Activated CD8-positive, alpha-beta T cell treated with anti-CD3 and anti-CD28 coated beads for 36 hours (primary cell): ENCODE measurements around the gene IVNS1ABP. TPM values are rescaled to one million over a fixed set of nuclear protein-coding genes. Genes with fewer than 3 reads are reported as not detected.
"Not testable (repeated sequence)": the region's sequence is repeated elsewhere in the genome, so short reads cannot be mapped to it uniquely, and the experiment has no call there.

ENCODE experiments used
- ATAC-seq: fragments of 200-7000 bp; cut with Tn5 transposase; one replicate; pipeline ENCODE4 v1.10.0; 2021; ENCODE audit warnings: mild to moderate bottlenecking, moderate library complexity
- CTCF ChIA-PET: fragments of 350-600 bp; sonication (Branson Sonifier 250); formaldehyde crosslinking; loops from one replicate; lab custom pipeline; 2021; ENCODE audit warnings: antibody characterized with exemption; lab: Charles Lee
- POLR2A ChIA-PET: fragments of 350-600 bp; sonication (Branson Sonifier 250); formaldehyde crosslinking; loops from one replicate; lab custom pipeline; 2021; ENCODE audit warnings: antibody characterized with exemption; lab: Charles Lee
- DNase-seq: peaks from one replicate; pipeline ENCODE4 v3.0.0-alpha.2; 2020
- H3K27ac Mint-ChIP-seq: one replicate; pipeline ENCODE4 v1.8.0; 2021; ENCODE audit warnings: mild to moderate bottlenecking, mixed read lengths
- H3K27me3 Mint-ChIP-seq: one replicate; pipeline ENCODE4 v1.8.0; 2021; ENCODE audit warnings: mixed read lengths
- H3K36me3 Mint-ChIP-seq: one replicate; pipeline ENCODE4 v1.8.0; 2021; ENCODE audit warnings: low read depth, mixed read lengths
- H3K4me1 Mint-ChIP-seq: one replicate; pipeline ENCODE4 v1.8.0; 2021; ENCODE audit warnings: low read depth, mixed read lengths
- H3K4me3 Mint-ChIP-seq: one replicate; pipeline ENCODE4 v1.8.0; 2021; ENCODE audit warnings: mild to moderate bottlenecking, moderate library complexity, mixed read lengths
- H3K9me3 Mint-ChIP-seq: one replicate; pipeline ENCODE4 v1.8.0; 2021; ENCODE audit warnings: mixed read lengths
- intact Hi-C: fragments of 100-400 bp; cut with micrococcal nuclease; formaldehyde crosslinking; loops from one replicate; pipeline ENCODE4 v1.10.0; 2022
- total RNA-seq, 2 experiments: library from RNA; stranded (reverse); gene quantifications; one replicate each; pipeline ENCODE4 v1.2.3, GENCODE V29; 2021
- TF ChIP-seq, protein P1 (sequence below): fragments of 200-600 bp; IDR thresholded peaks from one replicate; pipeline ENCODE4 v1.8.0; 2022; ENCODE audit warnings: antibody characterized with exemption, mild to moderate bottlenecking

The IVNS1ABP gene
- total RNA-seq: 100 to 1,000 TPM; 244 to 256 TPM

DNA sequence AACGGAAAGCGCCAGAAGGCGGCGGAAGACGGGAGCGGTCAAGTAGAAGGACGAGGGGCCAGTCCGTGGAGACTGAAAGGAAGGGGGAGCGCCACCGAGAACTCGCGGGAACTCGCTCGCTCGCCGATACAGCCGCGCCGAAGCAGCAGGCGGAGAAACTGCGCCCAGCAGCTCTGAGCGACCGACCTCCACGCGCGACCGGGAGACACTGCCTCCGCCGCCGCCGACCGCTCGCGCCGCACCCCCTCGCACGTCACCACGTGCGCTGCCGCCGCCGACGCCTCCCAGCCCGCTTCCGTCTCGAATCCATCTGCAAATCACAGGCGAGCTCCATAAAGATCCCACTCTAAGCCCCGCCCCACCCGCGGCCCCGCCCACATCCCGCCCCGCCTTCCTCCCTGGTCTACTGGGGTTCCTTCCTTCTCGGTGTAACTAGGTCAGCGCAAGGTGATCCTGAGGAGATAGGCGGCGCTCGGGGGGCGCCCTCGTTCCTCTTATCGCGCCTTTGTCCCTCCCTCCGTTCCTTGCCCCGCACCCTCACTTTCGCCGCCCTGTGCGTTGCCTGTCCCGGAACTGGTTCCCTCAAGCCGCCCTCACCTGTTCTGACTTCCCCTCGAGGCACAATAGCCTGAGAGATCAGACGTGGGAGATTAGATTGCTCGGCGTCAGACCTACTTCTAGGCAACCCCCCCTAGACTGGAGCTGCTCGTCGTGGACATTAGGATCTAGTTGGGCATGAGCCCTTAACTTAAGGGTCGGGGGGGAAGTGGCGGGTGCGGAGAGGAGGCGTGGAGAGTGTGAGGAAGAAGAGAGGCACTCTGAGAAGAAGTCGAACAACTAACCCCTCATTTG is at the start of gene IVNS1ABP:
IVNS1ABP (minus strand) TSS at position 210 of the 852 bp plus-strand sequence. CDS start 7,750 bp downstream, outside the sequence.
- CTCF ChIA-PET: interaction anchor here (0.7 to 3.9 kb wide), 14 partner anchors 9 to 364 kb away, joined by 3 to 18 read pairs (median 5); no protein-coding TSS in a partner anchor
- Mint-ChIP-seq H3K4me1 (peaks cover 43% of the 10 kb centered on the region), H3K27ac (peak within 1 kb of the TSS; percentile 95), H3K36me3 (peaks cover 55% of the 10 kb centered on the region), H3K4me3 (peak within 1 kb of the TSS; percentile 97), H3K9me3 (peaks cover 6% of the 10 kb centered on the region), H3K27me3 (no peaks in the 10 kb centered on the region)
- DNase-seq (peak; percentile 97), ATAC-seq (peak; percentile 81)
- TF ChIP-seq, protein P1, sequence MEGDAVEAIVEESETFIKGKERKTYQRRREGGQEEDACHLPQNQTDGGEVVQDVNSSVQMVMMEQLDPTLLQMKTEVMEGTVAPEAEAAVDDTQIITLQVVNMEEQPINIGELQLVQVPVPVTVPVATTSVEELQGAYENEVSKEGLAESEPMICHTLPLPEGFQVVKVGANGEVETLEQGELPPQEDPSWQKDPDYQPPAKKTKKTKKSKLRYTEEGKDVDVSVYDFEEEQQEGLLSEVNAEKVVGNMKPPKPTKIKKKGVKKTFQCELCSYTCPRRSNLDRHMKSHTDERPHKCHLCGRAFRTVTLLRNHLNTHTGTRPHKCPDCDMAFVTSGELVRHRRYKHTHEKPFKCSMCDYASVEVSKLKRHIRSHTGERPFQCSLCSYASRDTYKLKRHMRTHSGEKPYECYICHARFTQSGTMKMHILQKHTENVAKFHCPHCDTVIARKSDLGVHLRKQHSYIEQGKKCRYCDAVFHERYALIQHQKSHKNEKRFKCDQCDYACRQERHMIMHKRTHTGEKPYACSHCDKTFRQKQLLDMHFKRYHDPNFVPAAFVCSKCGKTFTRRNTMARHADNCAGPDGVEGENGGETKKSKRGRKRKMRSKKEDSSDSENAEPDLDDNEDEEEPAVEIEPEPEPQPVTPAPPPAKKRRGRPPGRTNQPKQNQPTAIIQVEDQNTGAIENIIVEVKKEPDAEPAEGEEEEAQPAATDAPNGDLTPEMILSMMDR: peak; percentile 6
- POLR2A ChIA-PET: interaction anchor here (0.6 to 3.4 kb wide), 34 partner anchors 9 to 563 kb away, joined by 3 to 28 read pairs (median 4); partner anchors contain the start of genes EDEM3 and NIBAN1
- intact Hi-C loops: loop anchor here (2.0 kb wide), 3 partner anchors 122 to 354 kb away; no protein-coding TSS in a partner anchor

DNA sequence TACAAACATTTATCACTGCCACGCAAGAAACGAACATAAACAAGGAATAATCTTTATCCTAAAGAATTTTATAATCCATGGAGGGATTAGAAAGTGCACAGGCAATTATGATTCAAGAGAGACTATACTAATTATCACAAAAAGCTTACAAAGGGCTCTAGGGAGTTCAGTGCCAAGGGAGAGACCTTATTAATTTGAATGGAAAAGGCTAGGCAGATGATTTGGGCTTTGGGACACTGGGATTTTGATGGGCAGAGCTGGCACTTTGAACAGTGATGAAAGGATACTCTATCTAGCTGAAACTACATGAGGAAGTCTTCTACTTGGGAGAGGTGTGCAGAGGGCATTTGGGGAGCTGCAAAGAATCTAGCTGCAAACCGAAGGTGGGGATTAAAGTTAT is 48.9 kb upstream of the IVNS1ABP start:
- Mint-ChIP-seq H3K27me3 (no peaks in the 10 kb centered on the region), H3K4me1 (no peaks in the 10 kb centered on the region), H3K4me3 (no peak overlapping the region), H3K9me3 (peaks cover 11% of the 10 kb centered on the region), H3K36me3 (peaks cover 3% of the 10 kb centered on the region), H3K27ac (no peak overlapping the region)
- DNase-seq (no peak), ATAC-seq (no peak)
- intact Hi-C loops: no loop called here
- POLR2A ChIA-PET: interaction anchor here (0.6 to 0.7 kb wide), 2 partner anchors 23 to 1294 kb away, joined by 3 read pairs; no protein-coding TSS in a partner anchor
- CTCF ChIA-PET: no interaction called here
- TF ChIP-seq, protein P1: no peak

DNA sequence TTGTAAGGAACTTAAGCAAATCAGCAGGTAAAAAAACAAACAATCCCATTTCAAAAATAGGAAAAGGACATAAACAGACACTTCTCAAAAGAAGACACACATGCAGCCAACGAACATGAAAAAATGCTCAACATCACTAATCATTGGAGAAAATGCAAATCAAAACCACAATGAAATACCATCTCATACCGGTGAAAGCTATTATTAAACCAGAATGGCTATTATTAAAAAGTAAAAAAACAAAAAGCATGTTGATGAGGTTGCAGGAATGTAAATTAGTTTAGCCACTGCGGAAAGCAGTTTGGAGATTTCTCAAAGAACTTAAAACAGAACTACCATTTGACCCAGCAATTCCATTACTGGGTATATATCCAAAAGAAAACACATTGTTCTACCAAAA is 47.5 kb upstream of the IVNS1ABP start:
- DNase-seq, H3K4me1 Mint-ChIP-seq, ATAC-seq, POLR2A ChIA-PET, H3K27ac Mint-ChIP-seq, H3K4me3 Mint-ChIP-seq, H3K27me3 Mint-ChIP-seq, intact Hi-C loops, H3K36me3 Mint-ChIP-seq: not testable (repeated sequence)
- CTCF ChIA-PET: interaction anchor here (0.7 kb wide), 1 partner anchor 23 kb away, joined by 3 read pairs; no protein-coding TSS in a partner anchor
- H3K9me3 Mint-ChIP-seq: peaks cover 13% of the 10 kb centered on the region

DNA sequence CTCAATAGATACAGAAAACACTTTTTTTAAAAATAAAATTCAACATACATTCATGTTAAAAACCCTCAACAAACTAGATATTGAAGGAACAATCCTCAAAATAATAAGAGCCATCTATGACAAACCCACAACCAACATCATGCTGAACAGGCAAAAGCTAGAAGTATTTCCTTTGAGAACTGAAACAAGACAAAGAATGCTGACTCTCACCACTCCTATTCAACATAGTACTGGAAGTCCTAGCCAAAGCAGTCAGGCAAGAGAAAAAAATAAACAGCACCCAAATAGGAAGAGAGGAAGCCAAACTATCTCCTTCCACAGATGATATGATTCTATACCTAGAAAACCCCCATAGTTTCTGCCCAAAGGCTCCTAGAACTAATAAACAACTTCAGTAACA is 46.2 kb upstream of the IVNS1ABP start:
- Mint-ChIP-seq H3K9me3 (peaks cover 14% of the 10 kb centered on the region), H3K4me3 (no peak overlapping the region), H3K36me3 (peaks cover 3% of the 10 kb centered on the region), H3K27ac (peak overlapping the region; percentile 34), H3K4me1 (no peaks in the 10 kb centered on the region), H3K27me3 (no peaks in the 10 kb centered on the region)
- TF ChIP-seq, protein P1: no peak
- ChIA-PET POLR2A (no interaction called here), CTCF (no interaction called here)
- DNase-seq (no peak), ATAC-seq (no peak)
- intact Hi-C loops: no loop called here

DNA sequence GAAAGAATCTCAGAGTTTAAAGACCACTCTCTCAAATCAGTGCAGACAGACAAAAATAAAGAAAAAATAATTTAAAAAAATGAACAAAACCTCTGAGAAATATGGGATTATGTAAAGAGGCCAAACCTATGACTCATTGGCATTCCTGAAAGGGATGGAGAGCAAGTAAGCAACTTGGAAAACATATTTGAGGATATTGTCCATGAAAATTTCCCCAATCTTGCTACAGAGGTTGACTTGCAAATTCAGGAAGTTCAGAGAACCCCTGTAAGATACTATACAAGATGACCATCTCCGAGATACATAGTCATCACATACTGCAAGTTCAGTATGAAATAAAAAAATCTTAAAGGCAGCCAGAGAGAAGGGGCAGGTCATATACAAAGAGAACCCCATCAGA is 43.7 kb upstream of the IVNS1ABP start:
- DNase-seq (no peak), ATAC-seq (no peak)
- Mint-ChIP-seq H3K36me3 (peaks cover 3% of the 10 kb centered on the region), H3K27me3 (no peaks in the 10 kb centered on the region), H3K4me1 (no peaks in the 10 kb centered on the region), H3K9me3 (peaks cover 14% of the 10 kb centered on the region), H3K27ac (no peak overlapping the region), H3K4me3 (no peak overlapping the region)
- intact Hi-C loops: no loop called here
- TF ChIP-seq, protein P1: no peak
- ChIA-PET POLR2A (no interaction called here), CTCF (no interaction called here)
